MCF 10A (cell line): Measurements from ENCODE around the gene ZNF512B. TPM values are rescaled to one million over a fixed set of nuclear protein-coding genes. Genes with fewer than 3 reads are reported as not detected.

Experiments used
- BruUV-seq: library from RNA; stranded (reverse); fragments of 400-500 nt; replicated peaks from 2 replicates; lab custom pipeline; 2021; lab: Mats Ljungman, UMichigan
- CTCF ChIA-PET: fragments of 300-600 bp; sonication (Branson Sonifier 250); formaldehyde crosslinking; extraction: SDS; loops from one replicate; lab custom pipeline; 2021; ENCODE audit warnings: antibody characterized with exemption, inconsistent platforms; lab: Yijun Ruan, JAX
- POLR2A ChIA-PET: fragments of 300-600, 350-650 bp; sonication (Branson Sonifier 250); formaldehyde crosslinking; extraction: SDS; loops from one replicate; lab custom pipeline; 2020; ENCODE audit warnings: antibody characterized with exemption, inconsistent platforms; lab: Yijun Ruan, JAX
- DNase-seq: peaks from one replicate; pipeline ENCODE4 v3.0.0-alpha.2; 2018; ENCODE audit not compliant: unreplicated experiment
- H3K27ac Mint-ChIP-seq: one replicate; pipeline ENCODE4 v1.8.0; 2022; ENCODE audit warnings: mild to moderate bottlenecking, low read depth, mixed read lengths; ENCODE audit not compliant: unreplicated experiment
- H3K27me3 Mint-ChIP-seq: one replicate; pipeline ENCODE4 v1.8.0; 2022; ENCODE audit warnings: mixed read lengths; ENCODE audit not compliant: insufficient read depth, unreplicated experiment
- H3K36me3 Mint-ChIP-seq: one replicate; pipeline ENCODE4 v1.8.0; 2022; ENCODE audit warnings: mild to moderate bottlenecking, moderate library complexity, mixed read lengths; ENCODE audit not compliant: insufficient read depth, unreplicated experiment
- H3K4me1 Mint-ChIP-seq: one replicate; pipeline ENCODE4 v1.8.0; 2022; ENCODE audit warnings: mixed read lengths; ENCODE audit not compliant: insufficient read depth, unreplicated experiment
- H3K4me3 Mint-ChIP-seq: one replicate; pipeline ENCODE4 v1.8.0; 2022; ENCODE audit warnings: mild to moderate bottlenecking, moderate library complexity, mixed read lengths; ENCODE audit not compliant: unreplicated experiment
- H3K9me3 Mint-ChIP-seq: one replicate; pipeline ENCODE4 v1.8.0; 2022; ENCODE audit warnings: mixed read lengths; ENCODE audit not compliant: unreplicated experiment
- intact Hi-C: fragments of 100-400 bp; cut with micrococcal nuclease; formaldehyde crosslinking; loops from 2 replicates; pipeline ENCODE4 v1.14.1; 2022
- total RNA-seq: library from RNA; stranded (reverse); gene quantifications from 2 replicates; pipeline ENCODE4 v1.2.3, GENCODE V29; 2022
- TF ChIP-seq, protein P1 (sequence below): fragments of 200-600 bp; IDR thresholded peaks from one replicate; pipeline ENCODE4 v1.8.0; 2022; ENCODE audit warnings: antibody characterized with exemption, mild to moderate bottlenecking; ENCODE audit not compliant: unreplicated experiment

Gene ZNF512B
- total RNA-seq, 1 experiment from 2014 or later, result 26.6 TPM

- Mint-ChIP-seq H3K9me3 (no peaks in the 10 kb centered on the region), H3K4me3 (no peak overlapping the region), H3K27ac (peak overlapping the region; percentile 7), H3K4me1 (no peaks in the 10 kb centered on the region), H3K36me3 (peaks cover 65% of the 10 kb centered on the region), H3K27me3 (no peaks in the 10 kb centered on the region)
- intact Hi-C loops, result no loop called here
- POLR2A ChIA-PET, result interaction anchor here (1.7 kb wide), 1 partner anchor 58 kb away, joined by 3 read pairs; no protein-coding TSS in a partner anchor
- BruUV-seq, result no TSS peak
- DNase-seq, result no peak
- TF ChIP-seq, protein P1, sequence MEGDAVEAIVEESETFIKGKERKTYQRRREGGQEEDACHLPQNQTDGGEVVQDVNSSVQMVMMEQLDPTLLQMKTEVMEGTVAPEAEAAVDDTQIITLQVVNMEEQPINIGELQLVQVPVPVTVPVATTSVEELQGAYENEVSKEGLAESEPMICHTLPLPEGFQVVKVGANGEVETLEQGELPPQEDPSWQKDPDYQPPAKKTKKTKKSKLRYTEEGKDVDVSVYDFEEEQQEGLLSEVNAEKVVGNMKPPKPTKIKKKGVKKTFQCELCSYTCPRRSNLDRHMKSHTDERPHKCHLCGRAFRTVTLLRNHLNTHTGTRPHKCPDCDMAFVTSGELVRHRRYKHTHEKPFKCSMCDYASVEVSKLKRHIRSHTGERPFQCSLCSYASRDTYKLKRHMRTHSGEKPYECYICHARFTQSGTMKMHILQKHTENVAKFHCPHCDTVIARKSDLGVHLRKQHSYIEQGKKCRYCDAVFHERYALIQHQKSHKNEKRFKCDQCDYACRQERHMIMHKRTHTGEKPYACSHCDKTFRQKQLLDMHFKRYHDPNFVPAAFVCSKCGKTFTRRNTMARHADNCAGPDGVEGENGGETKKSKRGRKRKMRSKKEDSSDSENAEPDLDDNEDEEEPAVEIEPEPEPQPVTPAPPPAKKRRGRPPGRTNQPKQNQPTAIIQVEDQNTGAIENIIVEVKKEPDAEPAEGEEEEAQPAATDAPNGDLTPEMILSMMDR, result no peak
- CTCF ChIA-PET, result no interaction called here
Observed at GRCh38 chr20:63924241-63924640, 45.5 kb downstream of the ZNF512B start.

DNA sequence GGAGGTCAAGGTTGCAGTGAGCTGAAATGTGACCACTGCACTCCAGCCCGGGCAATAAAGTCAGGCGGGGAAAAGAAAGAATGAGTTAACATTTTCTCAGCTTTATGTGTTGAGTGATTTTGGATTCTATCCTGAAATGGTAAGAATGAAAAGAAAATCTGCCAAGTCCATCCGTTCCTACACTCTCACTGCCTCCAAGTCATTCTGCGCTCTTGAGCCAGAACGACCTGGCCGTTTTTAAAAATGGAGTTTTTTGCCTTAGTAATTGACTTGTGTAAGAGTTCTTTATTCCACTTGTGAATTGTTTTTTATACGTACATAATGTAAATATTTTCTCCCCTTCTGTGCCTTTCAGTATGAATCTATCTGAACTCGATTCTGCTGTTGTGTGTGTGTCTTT is 46.1 kb downstream of the ZNF512B start:
- BruUV-seq, result no TSS peak
- intact Hi-C loops, result no loop called here
- Mint-ChIP-seq H3K27me3 (no peaks in the 10 kb centered on the region), H3K27ac (peak overlapping the region; percentile 7), H3K36me3 (peaks cover 65% of the 10 kb centered on the region), H3K4me3 (no peak overlapping the region), H3K9me3 (no peaks in the 10 kb centered on the region), H3K4me1 (no peaks in the 10 kb centered on the region)
- TF ChIP-seq, protein P1, result no peak
- DNase-seq, result no peak
- CTCF ChIA-PET, result no interaction called here
- POLR2A ChIA-PET, result interaction anchor here (0.6 to 3.2 kb wide), 5 partner anchors 12 to 1541 kb away, joined by 3 to 12 read pairs (median 3); partner anchors contain the start of genes PRPF6 and TCEA2

DNA sequence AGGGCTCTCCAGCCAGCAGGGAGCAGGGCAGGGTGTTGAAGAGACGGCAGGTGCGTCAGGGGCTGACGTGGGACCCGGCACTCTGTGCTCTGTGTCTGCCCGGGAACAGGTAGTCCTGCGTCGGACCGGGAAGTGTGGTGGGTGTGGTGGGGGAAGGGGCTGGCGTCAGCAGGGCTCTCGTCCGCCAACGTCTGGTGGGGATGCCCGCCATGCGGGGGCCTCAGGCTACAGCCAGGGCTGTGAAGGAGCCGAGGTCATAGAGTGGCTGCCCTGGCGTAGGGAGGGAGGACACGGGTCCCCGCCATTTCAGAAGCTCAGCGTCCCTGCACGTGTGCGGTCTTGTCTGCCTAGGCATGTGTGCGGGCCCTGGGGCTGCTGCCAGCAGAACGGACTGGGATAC is 49.5 kb downstream of the ZNF512B start:
- BruUV-seq, result no TSS peak
- peaks cover 55% of the 10 kb centered on the region for H3K36me3 Mint-ChIP-seq
- ChIA-PET POLR2A (no interaction called here), CTCF (no interaction called here)
- no peaks in the 10 kb centered on the region for H3K4me1 Mint-ChIP-seq
- intact Hi-C loops, result no loop called here
- H3K9me3 Mint-ChIP-seq, result no peaks in the 10 kb centered on the region
- TF ChIP-seq, protein P1, result no peak
- H3K4me3 Mint-ChIP-seq, result no peak overlapping the region
- no peak overlapping the region for H3K27ac Mint-ChIP-seq
- H3K27me3 Mint-ChIP-seq, result no peaks in the 10 kb centered on the region
- DNase-seq, result no peak

DNA sequence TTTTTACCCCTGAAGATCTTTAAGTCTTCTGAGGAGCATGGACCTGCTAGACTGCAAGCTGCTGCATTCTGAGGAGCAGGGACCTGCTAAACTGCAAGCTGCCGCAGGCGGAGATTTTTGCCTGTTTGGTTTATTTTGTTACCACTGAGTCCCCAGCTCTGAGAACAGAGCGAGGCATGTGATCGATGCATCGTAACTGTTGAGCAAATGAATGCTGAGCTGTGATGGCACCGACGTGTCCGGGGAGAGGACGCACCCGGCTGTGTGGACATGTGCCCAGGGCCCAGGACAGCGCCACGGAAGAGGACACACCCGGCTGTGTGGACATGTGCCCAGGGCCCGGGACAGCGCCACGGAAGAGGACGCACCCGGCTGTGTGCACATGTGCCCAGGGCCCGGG is 50.6 kb downstream of the ZNF512B start:
- H3K27ac Mint-ChIP-seq, result no peak overlapping the region
- H3K27me3 Mint-ChIP-seq, result no peaks in the 10 kb centered on the region
- BruUV-seq, result no TSS peak
- POLR2A ChIA-PET, result interaction anchor here (0.6 to 1.1 kb wide), 3 partner anchors 16 to 54 kb away, joined by 3 to 4 read pairs (median 4); partner anchors contain the start of gene TPD52L2
- intact Hi-C loops, result no loop called here
- no peak for DNase-seq
- no peak overlapping the region for H3K4me3 Mint-ChIP-seq
- CTCF ChIA-PET, result interaction anchor here (0.5 to 0.8 kb wide), 3 partner anchors 8 to 97 kb away, joined by 3 read pairs; no protein-coding TSS in a partner anchor
- no peaks in the 10 kb centered on the region for H3K4me1 Mint-ChIP-seq
- no peaks in the 10 kb centered on the region for H3K9me3 Mint-ChIP-seq
- H3K36me3 Mint-ChIP-seq, result peaks cover 54% of the 10 kb centered on the region
- TF ChIP-seq, protein P1, result no peak
